Measurements from ENCODE around the gene LRPAP1.

DNA sequence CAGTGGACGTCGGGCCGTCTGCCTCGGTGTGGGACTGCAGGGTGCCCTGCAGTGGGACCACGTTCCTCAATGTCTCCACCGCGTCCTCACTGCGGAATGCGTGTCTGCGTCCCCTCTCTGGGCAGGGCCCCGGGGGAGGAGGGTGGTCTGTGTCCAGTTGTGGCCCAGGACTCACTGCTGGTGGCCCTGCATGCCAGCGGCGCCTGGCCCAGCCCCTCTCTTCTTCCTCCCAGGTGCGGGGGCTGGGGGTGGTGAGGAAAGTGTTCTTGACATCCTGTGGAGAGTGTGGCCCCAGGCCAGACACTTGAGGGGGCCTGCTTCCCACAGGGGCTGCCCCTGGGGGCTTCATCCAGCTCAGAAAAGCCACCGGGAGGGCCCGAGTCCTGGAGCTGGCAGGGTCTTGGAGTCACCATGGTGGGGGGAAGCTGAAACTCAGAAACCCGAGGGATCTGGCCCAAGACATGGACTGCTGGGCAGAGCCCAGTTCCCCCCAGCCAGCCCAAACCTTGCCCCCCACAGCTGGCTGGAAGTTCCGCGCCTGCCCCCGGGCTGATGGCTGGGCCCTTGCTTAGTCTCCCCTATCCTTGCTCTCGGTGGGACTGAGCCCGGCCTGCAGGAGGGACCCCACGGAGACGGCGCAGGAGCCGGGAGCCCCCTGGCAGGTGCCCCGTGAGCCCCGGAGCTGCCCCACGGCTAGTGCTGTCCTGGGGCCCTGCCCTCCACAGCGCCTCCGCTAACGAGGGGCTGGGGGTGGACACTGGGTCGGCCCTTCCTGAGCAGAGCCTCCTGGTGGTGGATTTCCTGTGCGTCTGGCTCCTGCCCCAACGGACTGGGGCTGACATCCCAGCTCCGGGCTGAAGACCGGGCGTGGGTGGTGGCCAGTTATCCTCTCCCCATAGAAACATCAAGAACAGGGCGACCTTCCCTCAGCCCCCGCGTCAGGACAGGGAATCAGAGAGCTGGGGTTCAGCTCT is 66.2 kb downstream of the LRPAP1 start:
- TF ChIP-seq CTCF (IDR thresholded peaks at IDR 0.05; ENCODE audit: low read length): no peak
- TF ChIP-seq EZH2 (IDR thresholded peaks at IDR 0.05; ENCODE audit: borderline replicate concordance, low read length): no peak

All from OCI-LY1 (cell line).